Muscle of leg (tissue), 11 donors: ENCODE measurements around the gene REXO1. TPM values are rescaled to one million over a fixed set of nuclear protein-coding genes. Genes with fewer than 3 reads are reported as not detected.

Source experiments
- DNase-seq: peaks from one replicate; pipeline ENCODE4 v3.0.0; 2013
- H3K27ac ChIP-seq: one replicate; pipeline ENCODE4 v1.5.1; 2013; ENCODE audit warnings: mild to moderate bottlenecking, low read length, control low read depth
- H3K27me3 ChIP-seq: one replicate; pipeline ENCODE4 v1.6.1; 2013; ENCODE audit warnings: low read length; ENCODE audit not compliant: control insufficient read depth, insufficient read depth
- H3K36me3 ChIP-seq: one replicate; pipeline ENCODE4 v1.6.1; 2013; ENCODE audit warnings: low read length; ENCODE audit not compliant: control insufficient read depth, insufficient read depth
- H3K4me1 ChIP-seq: one replicate; pipeline ENCODE4 v1.6.1; 2013; ENCODE audit warnings: low read length; ENCODE audit not compliant: control insufficient read depth, insufficient read depth
- H3K4me3 ChIP-seq: one replicate; pipeline ENCODE4 v1.5.1; 2013; ENCODE audit warnings: low read length, control low read depth
- H3K9me3 ChIP-seq: replicated peaks from 2 replicates; pipeline ENCODE4 v1.6.1; 2013; ENCODE audit warnings: low read depth, low read length; ENCODE audit not compliant: control insufficient read depth
- WGBS: methylation state at CpG from one replicate; pipeline ENCODE4 v1.1.5; 2013; ENCODE audit warnings: missing lambda C conversion rate; ENCODE audit not compliant: insufficient coverage; 5-methylcytosine and 5-hydroxymethylcytosine counted together
- polyA plus RNA-seq, 8 donors: library from polyadenylated mRNA; unstranded; fragments of 120-200 nt; gene quantifications; one replicate each; pipeline versions ENCODE4 v1.2.1 to v1.2.3, GENCODE V29; 2013; ENCODE audit warnings: inconsistent platforms in 1 of 8, low replicate concordance in 1 of 8; ENCODE audit not compliant: insufficient read length in 8 of 8, insufficient read depth in 1 of 8
- total RNA-seq: library from RNA; stranded (reverse); fragments of 120-200 nt; gene quantifications from one replicate; pipeline ENCODE4 v1.2.4, GENCODE V29; 2013

Gene REXO1
- total and polyA plus RNA-seq, 9 donors: 4.8 to 26.9 (median 23.9) TPM

DNA sequence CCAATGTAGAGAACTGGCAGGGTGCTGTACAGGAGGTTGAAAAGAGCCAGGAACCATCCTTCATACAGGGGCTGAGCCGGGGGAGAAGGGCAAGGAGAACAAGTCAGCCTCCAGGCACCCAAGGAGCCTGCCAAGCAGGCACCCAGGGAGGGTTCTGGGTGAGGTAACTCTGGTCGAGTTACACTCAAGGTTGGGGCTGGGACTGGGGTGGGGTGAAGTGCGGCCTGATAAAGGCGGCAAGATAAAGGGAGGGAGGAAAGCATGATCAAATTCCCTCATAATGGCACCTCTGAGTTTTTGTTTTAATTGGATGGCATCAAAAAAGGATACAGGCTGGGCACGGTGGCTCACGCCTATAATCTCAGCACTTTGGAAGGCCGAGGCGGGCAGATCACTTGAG, 61.2 kb downstream of the REXO1 start:
- H3K4me1 ChIP-seq: peaks cover 10% of the 10 kb centered on the region
- no peak overlapping the region for H3K4me3 ChIP-seq
- peaks cover 6% of the 10 kb centered on the region for H3K9me3 ChIP-seq
- H3K27me3 ChIP-seq: peaks cover 39% of the 10 kb centered on the region
- no peak for DNase-seq
- 71% methylated on average over 4 of the region's 8 CpGs for WGBS
- H3K36me3 ChIP-seq: no peaks in the 10 kb centered on the region
- H3K27ac ChIP-seq: no peak overlapping the region

DNA sequence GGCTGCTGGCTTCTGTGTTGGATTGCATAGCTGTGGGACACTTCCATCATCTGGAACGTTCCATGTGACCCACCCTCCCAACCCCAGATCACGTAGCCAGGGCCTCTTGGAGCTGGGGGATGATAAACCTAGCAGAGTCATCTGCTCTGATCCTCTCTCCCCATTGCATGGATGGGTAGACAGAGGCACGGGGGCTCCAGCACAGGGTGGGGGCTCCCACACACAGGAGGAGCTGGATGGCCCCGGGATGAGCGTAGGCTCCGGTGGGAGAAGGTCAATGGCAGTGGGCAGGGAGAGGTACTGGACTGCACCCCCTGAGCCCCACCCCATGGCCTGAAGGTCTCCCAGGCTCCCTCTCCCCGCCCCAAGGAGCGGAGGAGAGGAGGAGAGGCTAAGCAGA, 61.6 kb downstream of the REXO1 start:
- Histone ChIP-seq H3K4me1 (peaks cover 10% of the 10 kb centered on the region), H3K36me3 (no peaks in the 10 kb centered on the region), H3K27ac (no peak overlapping the region), H3K4me3 (no peak overlapping the region), H3K9me3 (peaks cover 11% of the 10 kb centered on the region), H3K27me3 (peaks cover 42% of the 10 kb centered on the region)
- DNase-seq: no peak
- WGBS: no CpG with 5 or more reads among the region's 8 CpGs

DNA sequence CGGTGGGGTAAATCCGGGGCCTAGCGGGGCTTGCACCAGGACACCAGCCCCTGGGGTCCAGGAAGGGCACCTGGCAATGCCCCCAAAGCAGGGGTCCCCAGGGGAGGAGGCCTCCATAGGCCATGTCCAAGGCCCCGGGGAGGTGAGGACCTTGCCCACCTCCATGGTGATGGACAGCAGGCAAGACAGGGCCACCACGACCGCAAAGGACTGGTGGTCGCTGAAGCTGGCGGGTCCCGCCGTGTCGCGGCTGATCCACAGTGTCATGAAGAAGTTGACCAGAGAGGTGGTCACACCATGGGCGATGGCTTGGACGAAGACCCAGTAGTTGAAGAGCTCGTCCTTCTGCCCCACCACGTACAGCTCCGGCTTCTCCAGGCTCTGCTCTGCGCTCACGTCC, 63.0 kb downstream of the REXO1 start:
- Histone ChIP-seq H3K27ac (no peak overlapping the region), H3K36me3 (no peaks in the 10 kb centered on the region), H3K4me1 (peaks cover 10% of the 10 kb centered on the region), H3K4me3 (no peak overlapping the region), H3K9me3 (peaks cover 8% of the 10 kb centered on the region), H3K27me3 (peaks cover 47% of the 10 kb centered on the region)
- WGBS: 91% methylated on average over 19 of the region's 19 CpGs
- no peak for DNase-seq

DNA sequence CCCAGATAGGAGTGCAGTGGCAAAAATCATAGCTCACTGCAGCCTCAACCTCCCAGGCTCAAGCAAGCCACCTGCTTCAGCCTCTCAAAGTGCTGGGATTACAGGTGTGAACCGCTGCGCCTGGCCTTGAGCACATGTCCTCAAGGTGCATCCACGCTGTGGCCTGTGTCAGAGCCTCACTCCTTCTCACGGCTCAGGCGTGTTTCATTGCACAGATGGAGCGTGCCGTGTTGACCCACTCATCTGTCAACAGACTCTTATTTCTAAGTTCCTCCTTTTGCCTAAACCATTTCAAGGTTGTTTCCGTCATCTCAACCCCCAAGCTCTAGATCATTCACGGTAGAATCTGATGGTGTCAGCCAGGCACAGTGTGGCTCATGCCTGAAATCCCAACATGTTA, 64.4 kb downstream of the REXO1 start:
- Histone ChIP-seq H3K36me3 (no peaks in the 10 kb centered on the region), H3K27me3 (peaks cover 57% of the 10 kb centered on the region), H3K27ac (no peak overlapping the region), H3K4me3 (no peak overlapping the region), H3K9me3 (peaks cover 8% of the 10 kb centered on the region), H3K4me1 (peaks cover 5% of the 10 kb centered on the region)
- WGBS: 87% methylated on average over 9 of the region's 9 CpGs
- DNase-seq: no peak

DNA sequence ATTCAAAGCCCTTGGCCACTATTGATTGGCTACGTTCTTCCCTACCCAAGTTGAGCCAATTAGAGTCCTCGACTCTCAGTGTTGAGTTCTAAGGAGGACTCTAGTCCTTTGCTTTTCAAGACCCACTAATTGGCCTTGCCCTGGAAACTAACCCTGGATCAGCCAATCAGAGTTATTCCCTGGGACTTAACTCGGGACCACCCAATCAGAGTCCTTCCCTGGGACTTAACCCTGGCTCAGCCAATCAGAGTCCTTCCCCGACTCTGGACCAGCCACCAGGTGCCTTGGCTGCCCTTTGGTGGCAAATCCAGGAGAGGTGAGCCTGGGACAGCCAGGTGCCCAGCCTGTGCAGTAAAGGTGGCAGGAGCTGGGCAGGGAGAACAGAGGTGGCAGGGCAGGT, 64.9 kb downstream of the REXO1 start:
- Histone ChIP-seq H3K4me3 (no peak overlapping the region), H3K27me3 (peaks cover 57% of the 10 kb centered on the region), H3K9me3 (peaks cover 8% of the 10 kb centered on the region), H3K27ac (no peak overlapping the region), H3K4me1 (peaks cover 5% of the 10 kb centered on the region), H3K36me3 (no peaks in the 10 kb centered on the region)
- 94% methylated on average over 4 of the region's 4 CpGs for WGBS
- DNase-seq: no peak

DNA sequence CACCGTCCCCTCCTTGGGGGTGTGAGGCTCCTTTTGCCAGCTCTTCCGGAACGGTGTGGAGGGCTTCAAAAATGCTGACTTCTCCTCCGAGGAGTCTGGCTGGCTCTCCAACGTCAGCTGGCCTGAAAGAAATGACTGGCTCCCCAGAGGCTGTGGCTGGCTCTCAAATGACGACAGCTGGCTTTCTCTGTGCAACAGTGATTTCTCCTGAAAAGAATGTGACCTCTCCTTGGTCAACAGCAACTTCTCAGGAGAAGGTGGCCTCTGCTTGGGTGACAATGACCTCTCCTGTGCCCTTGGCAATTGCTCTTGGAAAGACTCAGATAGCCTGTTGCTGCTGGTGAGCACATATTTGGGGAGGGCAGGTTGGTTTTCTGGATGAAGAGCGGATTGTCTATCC, 65.8 kb downstream of the REXO1 start:
- Histone ChIP-seq H3K36me3 (no peaks in the 10 kb centered on the region), H3K4me3 (no peak overlapping the region), H3K9me3 (peaks cover 8% of the 10 kb centered on the region), H3K4me1 (peaks cover 5% of the 10 kb centered on the region), H3K27ac (no peak overlapping the region), H3K27me3 (peaks cover 61% of the 10 kb centered on the region)
- DNase-seq: peak; percentile 43
- WGBS: 33% methylated on average over 6 of the region's 7 CpGs

DNA sequence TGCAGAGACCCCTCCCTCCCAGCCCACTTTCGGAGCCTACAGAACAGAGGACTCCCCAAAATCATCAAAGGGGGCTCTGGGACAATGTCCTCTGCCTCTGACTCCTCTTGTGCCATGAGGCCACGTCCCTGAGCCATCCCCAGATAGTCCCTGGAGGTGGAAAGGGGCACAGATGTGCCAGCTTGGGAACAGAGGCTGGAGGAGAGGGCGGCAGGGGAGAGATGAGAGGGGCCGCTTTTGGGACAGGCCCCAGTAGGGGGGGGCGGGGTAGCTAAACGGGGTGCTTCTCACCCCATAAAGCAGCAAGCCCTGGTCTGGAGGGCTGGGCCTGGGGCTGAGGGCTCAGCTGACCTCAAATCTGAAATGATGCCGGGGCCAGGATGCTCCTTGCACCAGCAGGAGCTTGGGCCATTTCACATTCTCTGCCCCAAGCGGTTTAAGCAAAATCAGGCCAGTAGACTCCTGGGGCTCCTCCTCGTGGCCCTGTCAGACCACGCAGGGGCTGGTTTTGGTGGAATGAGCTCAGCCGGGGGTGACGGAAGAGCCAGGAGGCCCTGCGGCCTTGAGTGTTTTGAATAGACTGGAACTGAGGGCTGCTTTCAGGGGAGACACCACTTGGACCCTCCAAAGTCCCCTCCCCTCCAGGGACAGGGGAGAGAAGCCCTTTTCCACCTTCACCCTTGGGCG, 67.9 kb downstream of the REXO1 start:
- WGBS: 11% methylated on average over 3 of the region's 14 CpGs

DNA sequence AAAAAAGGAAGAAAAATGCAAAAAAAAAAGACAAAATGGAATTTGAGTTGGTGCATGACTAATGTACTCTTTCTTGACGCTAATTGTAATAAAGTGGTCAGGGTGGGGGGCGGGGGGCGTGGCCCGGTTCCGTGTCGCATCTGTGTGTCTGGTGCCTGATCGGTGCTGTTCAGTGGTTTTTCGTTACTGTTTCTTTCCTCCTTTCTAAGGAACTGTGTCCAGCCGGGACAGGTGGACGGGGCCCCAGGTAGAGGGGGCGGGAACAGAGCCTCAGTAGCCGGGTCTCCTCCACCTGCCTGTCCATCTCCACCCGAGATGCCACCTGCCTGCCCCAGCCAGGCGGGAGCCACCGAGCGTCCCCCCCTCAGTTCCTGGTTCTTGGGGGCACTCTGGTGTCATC, 68.7 kb downstream of the REXO1 start:
- Histone ChIP-seq H3K36me3 (no peaks in the 10 kb centered on the region), H3K4me3 (no peak overlapping the region), H3K4me1 (peaks cover 10% of the 10 kb centered on the region), H3K9me3 (peaks cover 10% of the 10 kb centered on the region), H3K27ac (no peak overlapping the region), H3K27me3 (peaks cover 80% of the 10 kb centered on the region)
- WGBS: 29% methylated on average over 8 of the region's 16 CpGs
- no peak for DNase-seq

More for the DNA sequence above, 67.9 kb downstream of the REXO1 start:
- Histone ChIP-seq H3K27me3 (peaks cover 72% of the 10 kb centered on the region), H3K4me3 (no peak overlapping the region), H3K4me1 (peaks cover 10% of the 10 kb centered on the region), H3K9me3 (peaks cover 8% of the 10 kb centered on the region), H3K27ac (no peak overlapping the region), H3K36me3 (no peaks in the 10 kb centered on the region)
- DNase-seq: no peak

DNA sequence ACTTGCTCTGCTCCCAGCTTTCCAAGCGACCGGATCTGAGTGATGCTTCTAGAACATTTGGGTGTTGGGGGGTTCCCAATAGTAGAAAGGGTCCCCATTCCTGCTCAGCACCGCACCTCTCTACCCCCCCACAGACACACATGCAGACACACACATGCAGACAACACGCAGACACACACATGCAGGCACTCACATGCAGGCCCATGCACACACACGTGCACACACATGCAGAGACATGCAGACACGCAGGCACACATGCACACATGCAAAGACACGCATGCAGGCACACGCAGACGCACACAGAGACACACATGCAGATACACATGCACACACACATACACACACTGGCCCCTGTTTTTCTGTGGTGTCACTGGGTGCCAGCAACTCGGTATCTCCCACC, 71.1 kb downstream of the REXO1 start:
- H3K9me3 ChIP-seq: peaks cover 9% of the 10 kb centered on the region
- WGBS: 62% methylated on average over 7 of the region's 10 CpGs
- no peak overlapping the region for H3K27ac ChIP-seq
- H3K27me3 ChIP-seq: peaks cover 92% of the 10 kb centered on the region
- H3K4me1 ChIP-seq: peaks cover 5% of the 10 kb centered on the region
- no peaks in the 10 kb centered on the region for H3K36me3 ChIP-seq
- DNase-seq: no peak
- H3K4me3 ChIP-seq: no peak overlapping the region

DNA sequence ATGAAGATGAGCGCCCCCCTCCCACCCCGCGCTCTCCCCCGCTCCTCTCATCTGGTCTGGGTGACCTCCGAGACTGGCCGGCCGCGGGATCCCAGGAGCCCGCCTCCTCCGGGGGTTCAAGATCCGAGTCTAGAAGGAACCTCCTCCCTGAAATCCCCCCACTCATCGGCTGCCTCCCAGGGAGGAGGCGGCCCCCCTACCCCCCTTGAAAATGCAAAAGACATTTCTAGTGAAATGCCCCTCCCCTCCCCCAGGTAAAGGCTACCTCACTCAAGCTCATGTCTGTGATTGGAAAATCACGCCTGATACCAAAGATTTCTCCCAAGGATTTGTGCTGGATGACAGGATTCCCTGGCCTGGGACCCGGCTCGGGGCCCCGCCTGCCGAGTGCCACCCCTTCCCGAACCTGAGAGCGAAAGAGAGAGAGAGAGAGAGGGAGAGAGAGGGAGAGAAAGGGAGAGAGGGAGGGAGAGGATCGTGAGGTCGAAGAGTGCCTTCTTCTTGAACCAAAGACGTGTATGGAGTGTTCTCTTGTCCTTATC, 71.6 kb downstream of the REXO1 start:
- WGBS: under 1% methylated on average over 16 of the region's 23 CpGs
- Histone ChIP-seq H3K27ac (no peak overlapping the region), H3K4me1 (peaks cover 4% of the 10 kb centered on the region), H3K36me3 (no peaks in the 10 kb centered on the region), H3K27me3 (peaks cover 94% of the 10 kb centered on the region), H3K4me3 (no peak overlapping the region), H3K9me3 (peaks cover 4% of the 10 kb centered on the region)
- DNase-seq: no peak
